ENCODE data around the gene MUC12.
"Not testable (repeated sequence)": the region's sequence is repeated elsewhere in the genome, so short reads cannot be mapped to it uniquely, and the experiment has no call there.

MUC12 gene, protein sequence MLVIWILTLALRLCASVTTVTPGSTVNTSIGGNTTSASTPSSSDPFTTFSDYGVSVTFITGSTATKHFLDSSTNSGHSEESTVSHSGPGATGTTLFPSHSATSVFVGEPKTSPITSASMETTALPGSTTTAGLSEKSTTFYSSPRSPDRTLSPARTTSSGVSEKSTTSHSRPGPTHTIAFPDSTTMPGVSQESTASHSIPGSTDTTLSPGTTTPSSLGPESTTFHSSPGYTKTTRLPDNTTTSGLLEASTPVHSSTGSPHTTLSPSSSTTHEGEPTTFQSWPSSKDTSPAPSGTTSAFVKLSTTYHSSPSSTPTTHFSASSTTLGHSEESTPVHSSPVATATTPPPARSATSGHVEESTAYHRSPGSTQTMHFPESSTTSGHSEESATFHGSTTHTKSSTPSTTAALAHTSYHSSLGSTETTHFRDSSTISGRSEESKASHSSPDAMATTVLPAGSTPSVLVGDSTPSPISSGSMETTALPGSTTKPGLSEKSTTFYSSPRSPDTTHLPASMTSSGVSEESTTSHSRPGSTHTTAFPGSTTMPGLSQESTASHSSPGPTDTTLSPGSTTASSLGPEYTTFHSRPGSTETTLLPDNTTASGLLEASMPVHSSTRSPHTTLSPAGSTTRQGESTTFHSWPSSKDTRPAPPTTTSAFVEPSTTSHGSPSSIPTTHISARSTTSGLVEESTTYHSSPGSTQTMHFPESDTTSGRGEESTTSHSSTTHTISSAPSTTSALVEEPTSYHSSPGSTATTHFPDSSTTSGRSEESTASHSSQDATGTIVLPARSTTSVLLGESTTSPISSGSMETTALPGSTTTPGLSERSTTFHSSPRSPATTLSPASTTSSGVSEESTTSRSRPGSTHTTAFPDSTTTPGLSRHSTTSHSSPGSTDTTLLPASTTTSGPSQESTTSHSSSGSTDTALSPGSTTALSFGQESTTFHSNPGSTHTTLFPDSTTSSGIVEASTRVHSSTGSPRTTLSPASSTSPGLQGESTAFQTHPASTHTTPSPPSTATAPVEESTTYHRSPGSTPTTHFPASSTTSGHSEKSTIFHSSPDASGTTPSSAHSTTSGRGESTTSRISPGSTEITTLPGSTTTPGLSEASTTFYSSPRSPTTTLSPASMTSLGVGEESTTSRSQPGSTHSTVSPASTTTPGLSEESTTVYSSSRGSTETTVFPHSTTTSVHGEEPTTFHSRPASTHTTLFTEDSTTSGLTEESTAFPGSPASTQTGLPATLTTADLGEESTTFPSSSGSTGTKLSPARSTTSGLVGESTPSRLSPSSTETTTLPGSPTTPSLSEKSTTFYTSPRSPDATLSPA (N-terminal part only)

DNA sequence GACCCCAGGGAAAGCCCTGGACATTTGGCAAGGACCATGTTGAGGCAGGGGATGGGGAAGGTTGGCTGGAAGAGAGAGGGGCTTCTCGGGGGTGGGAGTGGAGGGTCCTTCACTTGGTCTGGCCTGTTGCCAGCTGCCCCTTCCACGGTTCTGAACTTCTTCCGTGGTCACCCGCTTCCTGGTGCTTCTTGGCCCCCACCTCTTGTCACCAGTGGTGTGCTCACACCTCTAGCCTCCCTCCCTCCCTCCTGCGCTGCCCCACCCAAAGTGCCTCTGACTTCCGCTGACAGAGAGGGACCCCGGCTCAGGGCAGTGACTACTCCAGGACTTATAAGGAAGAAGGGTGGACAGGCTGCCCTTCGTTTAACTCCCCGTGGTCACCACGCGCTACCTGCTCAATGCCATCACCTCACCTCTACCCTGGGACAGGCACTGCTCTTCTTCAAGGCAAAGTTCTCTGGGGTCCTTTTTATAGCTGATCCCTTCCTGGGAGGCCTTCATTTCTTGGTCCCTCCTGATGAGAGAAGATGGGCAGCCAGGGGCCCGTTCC is at the start of gene MUC12:
TSS of gene MUC12 (plus strand) at position 500 of the 550 bp plus-strand sequence. CDS start 58 bp downstream, outside the sequence.
- no peak within 1 kb of the TSS for H3K4me3 Mint-ChIP-seq
- ATAC-seq, result no peak
- H3K27me3 Mint-ChIP-seq, result peaks cover 80% of the 10 kb centered on the region
- peaks cover 2% of the 10 kb centered on the region for H3K9me3 Mint-ChIP-seq
- H3K36me3 Mint-ChIP-seq, result peaks cover 2% of the 10 kb centered on the region
- no peak within 1 kb of the TSS for H3K27ac Mint-ChIP-seq
- peaks cover 22% of the 10 kb centered on the region for H3K4me1 Mint-ChIP-seq

DNA sequence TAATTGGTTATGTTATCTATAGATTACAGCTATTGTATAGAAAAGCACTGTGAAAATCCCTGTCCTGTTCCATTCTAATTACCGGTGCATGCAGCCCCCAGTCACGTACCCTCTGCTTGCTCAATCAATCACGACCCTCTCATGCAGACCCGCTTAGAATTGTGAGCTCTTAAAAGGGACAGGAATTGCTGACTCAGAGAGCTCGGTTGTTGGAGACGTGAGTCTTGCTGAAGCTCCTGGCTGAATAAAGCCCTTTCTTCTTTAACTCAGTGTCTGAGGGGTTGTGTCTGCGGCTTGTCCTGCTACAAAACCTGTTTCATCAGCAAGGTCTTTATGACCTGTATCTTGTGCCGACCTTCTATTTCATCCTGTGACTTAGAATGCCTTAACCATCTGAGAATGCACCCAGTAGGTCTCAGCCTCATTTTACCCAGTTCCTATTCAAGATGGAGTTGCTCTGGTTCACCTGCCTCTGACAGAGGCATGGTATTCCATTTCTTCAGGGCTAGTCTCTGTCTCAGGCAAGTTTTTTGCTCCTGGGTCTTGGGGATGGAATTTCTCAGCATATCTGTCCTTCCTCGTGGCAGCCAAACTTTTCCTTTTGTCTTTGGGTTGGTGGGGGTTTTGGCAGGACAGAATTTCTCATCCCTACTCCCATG is 49.5 kb upstream of the MUC12 start:
- H3K27me3 Mint-ChIP-seq, result peaks cover 44% of the 10 kb centered on the region
- not testable (repeated sequence) for H3K9me3 Mint-ChIP-seq, ATAC-seq, H3K4me1 Mint-ChIP-seq, H3K4me3 Mint-ChIP-seq, H3K27ac Mint-ChIP-seq, H3K36me3 Mint-ChIP-seq

DNA sequence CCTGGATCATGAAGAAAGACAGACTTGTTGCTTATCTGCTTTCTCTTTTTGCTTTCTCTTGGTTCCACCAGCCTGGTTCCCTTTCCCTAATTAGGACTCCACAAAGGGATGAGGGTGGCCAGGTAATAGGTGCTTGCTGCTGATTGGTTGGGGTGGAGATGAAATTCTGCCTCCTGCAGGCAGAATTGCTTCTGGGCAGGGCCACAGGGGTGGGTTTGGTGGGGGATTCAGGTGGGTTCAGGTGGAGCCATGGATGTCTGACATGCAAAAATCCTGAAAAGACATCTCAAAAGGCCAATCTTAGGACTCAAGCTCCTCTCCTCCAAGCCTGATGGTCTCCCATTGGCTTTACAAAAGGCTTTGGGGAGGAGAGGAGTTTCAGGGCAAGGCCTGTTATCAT is 48.3 kb upstream of the MUC12 start:
- Mint-ChIP-seq H3K36me3 (no peaks in the 10 kb centered on the region), H3K4me1 (peaks cover 7% of the 10 kb centered on the region), H3K9me3 (peaks cover 4% of the 10 kb centered on the region), H3K27ac (no peak overlapping the region), H3K27me3 (peaks cover 38% of the 10 kb centered on the region), H3K4me3 (no peak overlapping the region)
- no peak for ATAC-seq

DNA sequence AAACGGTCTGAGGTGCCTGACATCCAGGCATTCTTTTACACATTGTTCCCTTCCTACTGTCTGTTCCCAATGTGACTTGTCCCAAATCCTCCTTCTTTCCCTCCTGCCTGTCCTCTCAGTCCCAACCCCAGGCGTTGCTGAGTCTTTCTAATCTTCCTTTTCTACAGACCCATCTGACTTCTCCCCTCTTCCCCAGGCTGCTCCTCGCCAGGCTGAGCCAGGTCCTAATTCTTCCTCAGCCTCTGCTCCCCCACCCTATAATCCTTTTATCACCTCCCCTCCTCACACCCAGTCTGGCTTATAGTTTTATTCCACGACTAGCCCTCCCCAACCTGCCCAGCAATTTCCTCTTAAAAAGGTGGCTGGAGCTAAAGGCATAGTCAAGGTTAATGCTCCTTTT is 45.7 kb upstream of the MUC12 start:
- not testable (repeated sequence) for H3K4me3 Mint-ChIP-seq, ATAC-seq, H3K36me3 Mint-ChIP-seq, H3K9me3 Mint-ChIP-seq, H3K4me1 Mint-ChIP-seq, H3K27ac Mint-ChIP-seq
- peaks cover 20% of the 10 kb centered on the region for H3K27me3 Mint-ChIP-seq

DNA sequence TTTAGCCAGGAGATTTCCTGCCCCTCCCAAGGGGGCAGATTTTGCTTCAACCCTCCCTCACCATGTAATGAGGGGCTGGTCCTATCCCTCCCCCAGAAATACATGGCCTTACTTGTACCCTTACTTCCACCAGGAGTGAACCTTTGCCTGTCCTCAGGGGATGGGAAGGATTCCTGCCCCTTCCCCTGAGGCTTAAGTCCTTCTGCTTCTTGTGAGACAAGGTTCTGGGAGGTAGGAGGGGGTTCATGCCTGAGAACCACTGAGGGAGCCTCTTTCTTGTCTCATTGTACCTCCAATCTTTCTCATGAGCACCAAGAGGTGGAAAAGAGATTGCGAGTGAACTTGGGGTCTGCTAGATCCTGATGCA is 39.6 kb upstream of the MUC12 start:
- ATAC-seq, result no peak
- peaks cover 6% of the 10 kb centered on the region for H3K36me3 Mint-ChIP-seq
- peaks cover 7% of the 10 kb centered on the region for H3K9me3 Mint-ChIP-seq
- peaks cover 27% of the 10 kb centered on the region for H3K27me3 Mint-ChIP-seq
- no peak overlapping the region for H3K4me3 Mint-ChIP-seq
- H3K4me1 Mint-ChIP-seq, result no peaks in the 10 kb centered on the region
- no peak overlapping the region for H3K27ac Mint-ChIP-seq

DNA sequence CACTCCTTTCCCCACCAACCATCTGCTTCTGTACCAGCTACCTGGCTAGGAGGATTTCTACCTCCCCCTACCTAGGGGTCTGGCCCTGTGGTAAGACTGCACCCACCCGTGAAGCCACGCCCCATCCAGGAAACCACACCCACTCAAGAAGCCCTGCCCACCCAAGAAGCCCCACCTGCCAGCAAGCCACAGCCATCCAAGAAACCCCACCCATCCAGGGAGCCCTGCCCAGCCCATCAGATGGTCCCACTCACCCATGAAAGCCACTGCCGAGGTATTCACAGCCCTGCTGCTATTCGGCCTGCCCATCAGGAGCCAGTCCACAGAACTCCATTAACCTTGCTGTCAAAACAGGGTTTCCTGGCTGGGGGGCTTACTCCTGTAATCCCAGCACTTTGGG is 35.6 kb upstream of the MUC12 start:
- no peak overlapping the region for H3K27ac Mint-ChIP-seq
- H3K4me3 Mint-ChIP-seq, result no peak overlapping the region
- H3K27me3 Mint-ChIP-seq, result peaks cover 50% of the 10 kb centered on the region
- no peaks in the 10 kb centered on the region for H3K4me1 Mint-ChIP-seq
- H3K36me3 Mint-ChIP-seq, result peaks cover 6% of the 10 kb centered on the region
- ATAC-seq, result no peak
- peaks cover 7% of the 10 kb centered on the region for H3K9me3 Mint-ChIP-seq

DNA sequence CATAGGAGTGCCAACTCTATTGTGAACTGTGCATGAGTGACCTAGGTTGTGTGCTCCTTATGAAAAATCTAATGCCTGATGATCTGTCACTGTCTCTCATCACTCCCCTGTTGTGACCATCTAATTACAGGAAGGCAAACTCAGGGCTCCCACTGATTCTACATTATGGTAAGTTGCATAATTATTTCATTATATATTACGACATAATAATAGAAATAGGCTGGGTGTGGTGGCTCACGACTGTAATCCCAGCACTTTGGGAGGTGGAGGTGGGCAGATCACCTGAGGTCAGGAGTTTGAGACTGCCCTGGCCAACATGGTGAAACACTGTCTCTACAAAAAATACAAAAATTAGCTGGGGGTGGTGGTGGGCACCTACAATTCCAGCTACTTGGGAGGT is 34.0 kb upstream of the MUC12 start:
- peaks cover 50% of the 10 kb centered on the region for H3K27me3 Mint-ChIP-seq
- not testable (repeated sequence) for H3K27ac Mint-ChIP-seq

DNA sequence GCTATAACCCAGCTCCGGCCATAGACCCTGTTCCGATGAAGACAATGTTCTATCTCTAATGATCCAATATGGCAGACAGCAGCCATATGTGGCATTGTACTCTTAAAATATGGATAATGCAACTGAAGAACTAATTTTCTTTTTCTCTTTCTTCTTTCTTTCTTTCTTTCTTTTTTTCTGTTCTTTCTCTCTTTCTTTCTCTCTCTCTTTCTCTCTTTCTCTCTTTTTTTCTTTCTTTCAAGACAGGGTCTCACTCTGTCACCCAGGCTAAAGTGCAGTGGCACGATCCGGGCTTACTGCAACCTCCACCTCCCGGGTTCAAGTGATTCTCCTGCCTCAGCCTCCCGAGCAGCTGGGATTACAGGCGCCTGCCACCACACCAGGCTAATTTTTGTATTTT is 33.2 kb upstream of the MUC12 start:
- not testable (repeated sequence) for ATAC-seq, H3K4me3 Mint-ChIP-seq, H3K4me1 Mint-ChIP-seq, H3K36me3 Mint-ChIP-seq, H3K27ac Mint-ChIP-seq
- Mint-ChIP-seq H3K27me3 (peaks cover 46% of the 10 kb centered on the region), H3K9me3 (peaks cover 11% of the 10 kb centered on the region)

More for the DNA sequence above, 34.0 kb upstream of the MUC12 start:
- not testable (repeated sequence) for ATAC-seq, H3K4me3 Mint-ChIP-seq, H3K4me1 Mint-ChIP-seq, H3K36me3 Mint-ChIP-seq
- peaks cover 11% of the 10 kb centered on the region for H3K9me3 Mint-ChIP-seq

DNA sequence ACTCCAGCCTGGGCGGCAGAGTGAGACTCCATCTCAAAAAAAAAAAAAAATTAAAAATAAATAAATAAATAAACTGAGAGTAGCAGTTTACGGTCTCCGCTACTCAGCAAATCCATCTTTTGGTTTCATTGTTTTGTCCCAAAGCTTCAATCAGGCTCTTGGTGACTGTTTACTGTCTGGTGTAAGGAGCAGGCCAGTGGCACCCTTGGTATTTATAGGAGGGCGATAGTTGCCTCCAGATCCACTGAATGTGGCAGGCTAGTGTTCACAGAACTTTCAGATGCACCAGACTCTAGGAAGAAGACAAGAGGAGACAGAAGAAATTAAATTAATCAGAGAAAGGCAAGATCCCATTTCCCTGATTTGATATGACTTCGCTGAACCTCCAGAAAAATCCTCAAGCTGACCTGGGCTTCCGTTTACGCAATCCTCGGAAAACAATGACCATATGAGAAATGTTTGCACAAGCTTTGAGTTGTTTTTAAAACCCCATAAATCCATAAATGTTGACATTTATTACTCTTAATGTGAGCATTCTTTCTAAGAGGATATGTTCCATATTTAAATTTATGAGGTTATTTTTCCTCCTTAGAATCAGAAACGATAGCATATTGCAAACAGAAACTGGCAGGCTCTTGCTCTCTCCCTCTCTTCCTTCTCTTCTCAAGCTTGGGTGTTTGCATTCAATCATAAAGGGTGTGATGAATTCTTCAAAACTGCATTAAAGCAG is 27.2 kb upstream of the MUC12 start:
- Mint-ChIP-seq H3K4me1 (no peaks in the 10 kb centered on the region), H3K27me3 (peaks cover 41% of the 10 kb centered on the region), H3K27ac (no peak overlapping the region), H3K36me3 (no peaks in the 10 kb centered on the region), H3K9me3 (peaks cover 4% of the 10 kb centered on the region), H3K4me3 (no peak overlapping the region)
- no peak for ATAC-seq

DNA sequence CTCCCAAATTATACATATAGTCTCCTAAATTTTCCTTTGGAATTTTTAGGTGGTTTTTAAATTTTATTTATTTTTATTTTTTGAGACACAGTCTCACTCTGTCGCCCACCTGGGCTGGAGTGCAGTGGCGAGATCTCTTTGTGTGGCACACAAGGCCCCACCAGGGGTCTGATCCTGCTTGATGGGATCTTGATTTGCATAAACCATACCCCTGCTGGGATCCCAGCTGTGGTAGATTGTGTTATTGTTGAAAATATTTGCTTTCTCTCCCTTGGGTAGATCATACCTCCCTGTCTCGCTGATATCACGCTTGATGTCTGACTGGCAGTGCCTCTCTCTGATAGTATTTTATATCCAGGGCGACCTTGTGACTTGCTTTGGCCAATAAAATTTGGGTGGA is 25.7 kb upstream of the MUC12 start:
- H3K9me3 Mint-ChIP-seq, result peaks cover 4% of the 10 kb centered on the region
- H3K27me3 Mint-ChIP-seq, result peaks cover 32% of the 10 kb centered on the region
- H3K4me3 Mint-ChIP-seq, result no peak overlapping the region
- ATAC-seq, result no peak
- no peak overlapping the region for H3K27ac Mint-ChIP-seq
- H3K36me3 Mint-ChIP-seq, result no peaks in the 10 kb centered on the region
- H3K4me1 Mint-ChIP-seq, result no peaks in the 10 kb centered on the region

DNA sequence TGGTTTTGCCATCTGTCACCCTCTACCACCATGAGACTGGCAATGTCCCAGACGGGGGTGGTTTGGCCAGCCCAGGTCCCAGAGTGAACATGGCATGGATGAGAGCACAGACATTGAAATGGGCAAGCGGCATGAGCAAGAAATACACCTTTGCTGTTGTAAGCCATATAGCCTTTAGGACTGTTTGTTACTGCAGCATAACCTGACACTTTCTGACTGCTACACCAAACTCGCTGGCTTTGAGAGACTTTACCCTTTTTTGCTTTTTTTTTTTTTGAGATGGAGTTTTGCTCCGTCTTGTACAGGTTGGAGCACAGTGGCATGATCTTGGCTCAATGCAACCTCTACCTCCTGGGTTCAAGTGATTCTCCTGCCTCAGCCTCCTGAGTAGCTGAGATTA is 25.2 kb upstream of the MUC12 start:
- no peak for ATAC-seq
- peaks cover 32% of the 10 kb centered on the region for H3K27me3 Mint-ChIP-seq
- no peak overlapping the region for H3K4me3 Mint-ChIP-seq
- H3K36me3 Mint-ChIP-seq, result no peaks in the 10 kb centered on the region
- no peak overlapping the region for H3K27ac Mint-ChIP-seq
- H3K9me3 Mint-ChIP-seq, result peaks cover 3% of the 10 kb centered on the region
- H3K4me1 Mint-ChIP-seq, result no peaks in the 10 kb centered on the region

DNA sequence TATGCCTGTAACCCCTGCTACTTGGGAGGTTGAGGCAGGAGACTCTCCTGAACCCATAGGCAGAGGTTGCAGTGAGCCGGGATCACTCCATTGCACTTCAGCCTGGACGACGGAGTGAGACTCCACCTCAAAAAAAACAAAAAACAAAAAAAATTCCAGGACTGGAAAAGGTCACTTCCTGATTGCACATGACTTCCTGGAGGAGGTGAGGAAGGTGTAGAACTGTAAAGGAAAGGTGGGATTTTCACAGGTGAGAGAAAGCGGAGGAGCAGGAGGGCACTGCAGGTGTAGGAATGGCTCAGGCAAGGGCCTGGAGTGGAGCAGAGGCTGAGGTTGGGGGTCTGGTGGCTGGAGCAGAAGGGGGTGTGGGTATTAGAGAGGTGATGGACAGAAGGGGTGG is 23.3 kb upstream of the MUC12 start:
- peaks cover 42% of the 10 kb centered on the region for H3K27me3 Mint-ChIP-seq
- no peaks in the 10 kb centered on the region for H3K4me1 Mint-ChIP-seq
- no peak overlapping the region for H3K27ac Mint-ChIP-seq
- no peaks in the 10 kb centered on the region for H3K36me3 Mint-ChIP-seq
- no peak overlapping the region for H3K4me3 Mint-ChIP-seq
- ATAC-seq, result no peak
- H3K9me3 Mint-ChIP-seq, result no peaks in the 10 kb centered on the region

DNA sequence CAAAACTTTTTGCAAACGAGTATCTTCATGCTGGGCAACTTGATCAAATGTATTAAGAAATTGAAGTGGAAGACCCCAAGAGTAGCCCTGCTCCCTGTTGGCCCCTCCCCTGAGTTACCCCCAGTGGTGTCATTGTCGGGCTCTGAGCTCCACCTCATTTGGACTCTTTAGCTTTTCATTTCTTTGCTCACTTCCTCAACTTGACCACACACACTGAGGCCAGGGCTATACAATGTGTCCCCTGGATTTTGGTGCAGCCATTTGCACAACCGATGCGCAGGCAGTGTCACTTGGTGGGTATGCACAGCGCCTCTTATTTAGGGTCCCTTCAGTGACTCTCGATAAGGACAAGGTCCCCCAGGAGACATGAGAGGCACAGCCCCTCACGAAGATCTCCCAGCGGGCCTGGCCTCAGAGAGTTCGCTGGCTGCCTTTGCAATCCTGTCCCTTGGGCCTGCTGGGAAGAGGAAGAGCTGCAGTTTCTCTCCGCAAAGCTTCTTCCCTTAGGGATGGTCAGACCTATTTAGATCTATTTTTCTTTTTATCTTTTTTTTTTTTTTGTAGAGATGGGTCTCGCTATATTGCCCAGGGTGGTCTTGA is 22.5 kb upstream of the MUC12 start:
- no peaks in the 10 kb centered on the region for H3K4me1 Mint-ChIP-seq
- no peaks in the 10 kb centered on the region for H3K9me3 Mint-ChIP-seq
- no peak overlapping the region for H3K4me3 Mint-ChIP-seq
- H3K36me3 Mint-ChIP-seq, result no peaks in the 10 kb centered on the region
- H3K27ac Mint-ChIP-seq, result no peak overlapping the region
- H3K27me3 Mint-ChIP-seq, result peaks cover 42% of the 10 kb centered on the region
- no peak for ATAC-seq

DNA sequence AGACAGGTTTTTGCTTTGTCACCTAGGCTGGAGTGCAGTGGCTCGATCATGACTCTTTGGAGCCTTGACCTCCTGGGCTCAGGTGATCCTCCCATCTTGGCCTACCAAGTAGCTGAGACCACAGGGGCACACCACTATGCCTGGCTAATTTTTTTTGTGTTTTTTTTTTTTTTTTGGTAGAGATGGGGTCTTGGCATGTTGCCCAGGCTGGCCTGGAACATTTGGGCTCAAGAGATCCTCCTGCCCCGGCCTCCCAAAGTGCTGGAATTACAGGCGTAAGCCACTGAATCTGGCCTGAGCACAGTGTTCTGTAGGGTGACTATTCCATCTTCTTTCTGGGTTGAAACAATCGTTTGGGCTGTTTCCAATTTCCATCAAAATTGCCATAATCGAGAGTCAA is 21.6 kb upstream of the MUC12 start:
- Mint-ChIP-seq H3K27ac (no peak overlapping the region), H3K4me3 (no peak overlapping the region), H3K4me1 (no peaks in the 10 kb centered on the region), H3K36me3 (no peaks in the 10 kb centered on the region), H3K9me3 (no peaks in the 10 kb centered on the region), H3K27me3 (peaks cover 42% of the 10 kb centered on the region)
- ATAC-seq, result no peak

Data from stimulated activated memory B cell treated with anti-CD40 and anti-IgM and Interleukin-4, amounts not matched to agents 10 μg/mL and 1 μg/mL and 100 μg/mL, for 72 hours (primary cell).